ENCODE data around the gene PSD. TPM values are rescaled to one million over a fixed set of nuclear protein-coding genes. Genes with fewer than 3 reads are reported as not detected.

The PSD gene
- total and polyA plus RNA-seq, 9 of the 15 experiments (the other 6 are each of a cell fraction or from before 2014, with no cell fraction given): 0.11 to 1.7 (median 0.54) TPM; not detected in 2

DNA sequence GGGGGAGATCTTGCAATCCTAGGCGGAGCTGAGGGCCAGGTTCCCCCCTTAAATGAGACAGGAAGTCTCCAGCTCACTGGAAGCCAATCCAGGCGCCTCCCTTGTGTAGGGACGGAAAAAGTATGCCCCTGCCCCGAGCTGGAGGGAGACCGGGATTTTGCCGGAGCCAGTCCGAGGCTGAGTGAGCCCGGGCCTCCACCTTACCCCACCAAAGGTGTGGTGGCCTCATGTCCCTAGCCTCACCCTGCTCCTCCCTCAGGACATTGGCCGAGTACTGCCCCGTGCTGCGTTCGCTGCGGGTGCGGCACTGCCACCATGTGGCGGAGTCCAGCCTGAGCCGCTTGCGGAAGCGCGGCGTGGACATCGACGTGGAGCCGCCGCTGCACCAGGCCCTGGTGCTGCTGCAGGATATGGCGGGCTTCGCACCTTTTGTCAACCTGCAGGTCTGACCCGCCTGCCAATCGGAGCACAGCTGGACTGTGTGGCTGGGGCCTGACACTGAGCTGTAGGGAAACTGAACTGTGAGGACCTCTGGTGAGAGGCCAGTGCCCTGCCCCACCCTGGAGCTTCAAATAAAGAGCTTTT is 4.1 kb upstream of the PSD start (continued):
- TF ChIP-seq, protein P1, sequence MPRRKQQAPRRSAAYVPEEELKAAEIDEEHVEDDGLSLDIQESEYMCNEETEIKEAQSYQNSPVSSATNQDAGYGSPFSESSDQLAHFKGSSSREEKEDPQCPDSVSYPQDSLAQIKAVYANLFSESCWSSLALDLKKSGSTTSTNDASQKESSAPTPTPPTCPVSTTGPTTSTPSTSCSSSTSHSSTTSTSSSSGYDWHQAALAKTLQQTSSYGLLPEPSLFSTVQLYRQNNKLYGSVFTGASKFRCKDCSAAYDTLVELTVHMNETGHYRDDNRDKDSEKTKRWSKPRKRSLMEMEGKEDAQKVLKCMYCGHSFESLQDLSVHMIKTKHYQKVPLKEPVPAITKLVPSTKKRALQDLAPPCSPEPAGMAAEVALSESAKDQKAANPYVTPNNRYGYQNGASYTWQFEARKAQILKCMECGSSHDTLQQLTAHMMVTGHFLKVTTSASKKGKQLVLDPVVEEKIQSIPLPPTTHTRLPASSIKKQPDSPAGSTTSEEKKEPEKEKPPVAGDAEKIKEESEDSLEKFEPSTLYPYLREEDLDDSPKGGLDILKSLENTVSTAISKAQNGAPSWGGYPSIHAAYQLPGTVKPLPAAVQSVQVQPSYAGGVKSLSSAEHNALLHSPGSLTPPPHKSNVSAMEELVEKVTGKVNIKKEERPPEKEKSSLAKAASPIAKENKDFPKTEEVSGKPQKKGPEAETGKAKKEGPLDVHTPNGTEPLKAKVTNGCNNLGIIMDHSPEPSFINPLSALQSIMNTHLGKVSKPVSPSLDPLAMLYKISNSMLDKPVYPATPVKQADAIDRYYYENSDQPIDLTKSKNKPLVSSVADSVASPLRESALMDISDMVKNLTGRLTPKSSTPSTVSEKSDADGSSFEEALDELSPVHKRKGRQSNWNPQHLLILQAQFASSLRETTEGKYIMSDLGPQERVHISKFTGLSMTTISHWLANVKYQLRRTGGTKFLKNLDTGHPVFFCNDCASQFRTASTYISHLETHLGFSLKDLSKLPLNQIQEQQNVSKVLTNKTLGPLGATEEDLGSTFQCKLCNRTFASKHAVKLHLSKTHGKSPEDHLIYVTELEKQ (CRISPR knock-in tag; IDR thresholded peaks at IDR 0.05): no peak
- TF ChIP-seq BDP1 (IDR thresholded peaks at IDR 0.05; ENCODE audit: insufficient read depth, insufficient read length) (no peak), ERF (CRISPR knock-in tag; IDR thresholded peaks at IDR 0.05) (no peak), RBM22 (IDR thresholded peaks at IDR 0.05; ENCODE audit: low read depth, low read length, poor library complexity, severe bottlenecking) (peak; percentile 63), ETV1 (tag; conservative IDR thresholded peaks at IDR 0.05; ENCODE audit: low read depth) (peak; percentile 34; the same call in 1 of the 2 replicates)
- TF ChIP-seq, protein P2, sequence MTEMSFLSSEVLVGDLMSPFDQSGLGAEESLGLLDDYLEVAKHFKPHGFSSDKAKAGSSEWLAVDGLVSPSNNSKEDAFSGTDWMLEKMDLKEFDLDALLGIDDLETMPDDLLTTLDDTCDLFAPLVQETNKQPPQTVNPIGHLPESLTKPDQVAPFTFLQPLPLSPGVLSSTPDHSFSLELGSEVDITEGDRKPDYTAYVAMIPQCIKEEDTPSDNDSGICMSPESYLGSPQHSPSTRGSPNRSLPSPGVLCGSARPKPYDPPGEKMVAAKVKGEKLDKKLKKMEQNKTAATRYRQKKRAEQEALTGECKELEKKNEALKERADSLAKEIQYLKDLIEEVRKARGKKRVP (CRISPR knock-in tag; IDR thresholded peaks at IDR 0.05): no peak
- TF ChIP-seq, protein P3, sequence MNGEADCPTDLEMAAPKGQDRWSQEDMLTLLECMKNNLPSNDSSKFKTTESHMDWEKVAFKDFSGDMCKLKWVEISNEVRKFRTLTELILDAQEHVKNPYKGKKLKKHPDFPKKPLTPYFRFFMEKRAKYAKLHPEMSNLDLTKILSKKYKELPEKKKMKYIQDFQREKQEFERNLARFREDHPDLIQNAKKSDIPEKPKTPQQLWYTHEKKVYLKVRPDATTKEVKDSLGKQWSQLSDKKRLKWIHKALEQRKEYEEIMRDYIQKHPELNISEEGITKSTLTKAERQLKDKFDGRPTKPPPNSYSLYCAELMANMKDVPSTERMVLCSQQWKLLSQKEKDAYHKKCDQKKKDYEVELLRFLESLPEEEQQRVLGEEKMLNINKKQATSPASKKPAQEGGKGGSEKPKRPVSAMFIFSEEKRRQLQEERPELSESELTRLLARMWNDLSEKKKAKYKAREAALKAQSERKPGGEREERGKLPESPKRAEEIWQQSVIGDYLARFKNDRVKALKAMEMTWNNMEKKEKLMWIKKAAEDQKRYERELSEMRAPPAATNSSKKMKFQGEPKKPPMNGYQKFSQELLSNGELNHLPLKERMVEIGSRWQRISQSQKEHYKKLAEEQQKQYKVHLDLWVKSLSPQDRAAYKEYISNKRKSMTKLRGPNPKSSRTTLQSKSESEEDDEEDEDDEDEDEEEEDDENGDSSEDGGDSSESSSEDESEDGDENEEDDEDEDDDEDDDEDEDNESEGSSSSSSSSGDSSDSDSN (IDR thresholded peaks at IDR 0.05; ENCODE audit: borderline replicate concordance in 1 of 2, low read depth in 2 of 2, low read length in 2 of 2): no peak
- TF ChIP-seq, protein P4, sequence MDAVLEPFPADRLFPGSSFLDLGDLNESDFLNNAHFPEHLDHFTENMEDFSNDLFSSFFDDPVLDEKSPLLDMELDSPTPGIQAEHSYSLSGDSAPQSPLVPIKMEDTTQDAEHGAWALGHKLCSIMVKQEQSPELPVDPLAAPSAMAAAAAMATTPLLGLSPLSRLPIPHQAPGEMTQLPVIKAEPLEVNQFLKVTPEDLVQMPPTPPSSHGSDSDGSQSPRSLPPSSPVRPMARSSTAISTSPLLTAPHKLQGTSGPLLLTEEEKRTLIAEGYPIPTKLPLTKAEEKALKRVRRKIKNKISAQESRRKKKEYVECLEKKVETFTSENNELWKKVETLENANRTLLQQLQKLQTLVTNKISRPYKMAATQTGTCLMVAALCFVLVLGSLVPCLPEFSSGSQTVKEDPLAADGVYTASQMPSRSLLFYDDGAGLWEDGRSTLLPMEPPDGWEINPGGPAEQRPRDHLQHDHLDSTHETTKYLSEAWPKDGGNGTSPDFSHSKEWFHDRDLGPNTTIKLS (IDR thresholded peaks at IDR 0.05; ENCODE audit: borderline replicate concordance, low read depth): peak; percentile 78; the same call in 1 of the 2 replicates
